GM23338 (cell line): ENCODE results near the gene TLX1. TPM values are rescaled to one million over a fixed set of nuclear protein-coding genes. Genes with fewer than 3 reads are reported as not detected.

Experiments used
- ATAC-seq: fragments of 200-7000 bp; cut with Tn5 transposase; 3 replicates; pipeline ENCODE4 v1.9.1; 2020
- DNase-seq: peaks from one replicate; pipeline ENCODE4 v3.0.0-alpha.2; 2015; ENCODE audit warnings: low spot score
- H2AFZ ChIP-seq: fragments of 200-600 bp; sonication (generic); 2 replicates; pipeline ENCODE4 v1.8.0; 2016; ENCODE audit warnings: antibody characterized with exemption, mild to moderate bottlenecking, moderate library complexity
- H3F3A ChIP-seq: fragments of 200-600 bp; sonication (generic); replicated peaks from 2 replicates; pipeline ENCODE4 v1.8.0; 2017; ENCODE audit warnings: antibody characterized with exemption, mixed run types, low read depth
- H3K27ac ChIP-seq: fragments of 200-600 bp; sonication (generic); 2 replicates; pipeline ENCODE4 v1.6.1; 2016; ENCODE audit warnings: low read depth
- H3K27me3 ChIP-seq: fragments of 200-600 bp; sonication (generic); 2 replicates; pipeline ENCODE4 v1.8.0; 2016; ENCODE audit warnings: mild to moderate bottlenecking, mixed run types, moderate library complexity; ENCODE audit not compliant: insufficient read depth
- H3K36me3 ChIP-seq: fragments of 200-600 bp; sonication (generic); 2 replicates; pipeline ENCODE4 v1.8.0; 2016; ENCODE audit warnings: mild to moderate bottlenecking; ENCODE audit not compliant: insufficient read depth
- H3K4me1 ChIP-seq: fragments of 200-600 bp; sonication (generic); 2 replicates; pipeline ENCODE4 v1.8.0; 2016; ENCODE audit warnings: mild to moderate bottlenecking, moderate library complexity; ENCODE audit not compliant: insufficient read depth
- H3K4me2 ChIP-seq: fragments of 200-600 bp; sonication (generic); 2 replicates; pipeline ENCODE4 v1.7.1; 2017; ENCODE audit warnings: mixed run types
- H3K4me3 ChIP-seq: fragments of 200-600 bp; sonication (generic); 2 replicates; pipeline ENCODE4 v1.6.1; 2016; ENCODE audit warnings: mixed run types
- H3K79me2 ChIP-seq: fragments of 200-600 bp; sonication (generic); replicated peaks from 2 replicates; pipeline ENCODE4 v1.8.0; 2017; ENCODE audit warnings: mild to moderate bottlenecking; ENCODE audit not compliant: insufficient read depth
- H3K9me2 ChIP-seq: fragments of 200-600 bp; sonication (generic); 2 replicates; pipeline ENCODE4 v1.8.0; 2017; ENCODE audit not compliant: insufficient read depth
- H4K20me1 ChIP-seq: fragments of 200-600 bp; sonication (generic); replicated peaks from 2 replicates; pipeline ENCODE4 v1.8.0; 2017; ENCODE audit warnings: mild to moderate bottlenecking; ENCODE audit not compliant: insufficient read depth
- H3K27ac Mint-ChIP-seq: 2 replicates; pipeline ENCODE4 v1.8.0; 2020; ENCODE audit warnings: inconsistent platforms, mild to moderate bottlenecking, moderate library complexity, mixed read lengths
- H3K27me3 Mint-ChIP-seq: 3 replicates; pipeline ENCODE4 v1.8.0; 2022; ENCODE audit warnings: low read depth, mild to moderate bottlenecking, moderate library complexity, mixed read lengths, inconsistent platforms; ENCODE audit not compliant: insufficient read depth, poor library complexity
- H3K36me3 Mint-ChIP-seq: 3 replicates; pipeline ENCODE4 v1.8.0; 2021; ENCODE audit warnings: low read depth, mild to moderate bottlenecking, inconsistent platforms, moderate library complexity, mixed read lengths
- H3K4me1 Mint-ChIP-seq: 3 replicates; pipeline ENCODE4 v1.8.0; 2020; ENCODE audit warnings: mild to moderate bottlenecking, inconsistent platforms, mixed read lengths
- H3K4me3 Mint-ChIP-seq: 3 replicates; pipeline ENCODE4 v1.8.0; 2021; ENCODE audit warnings: moderate library complexity, mild to moderate bottlenecking, inconsistent platforms, mixed read lengths
- H3K9me3 Mint-ChIP-seq: 3 replicates; pipeline ENCODE4 v1.8.0; 2020; ENCODE audit warnings: moderate library complexity, mild to moderate bottlenecking, inconsistent platforms, mixed read lengths
- CREB1 ChIP-seq: fragments of 250-450 bp; sonication (Bioruptor Pico); IDR thresholded peaks from 2 replicates; pipeline ENCODE4 v1.5.0; 2020; ENCODE audit warnings: low read depth, mild to moderate bottlenecking, moderate library complexity
- CTCF ChIP-seq, 2 experiments: fragments of 200-600 bp in 1 of 2; sonication (generic) in 1 of 2; conservative IDR thresholded peaks; 2 replicates each; pipeline versions ENCODE4 v1.5.1 to v1.6.1; 2016 to 2017; ENCODE audit warnings: antibody characterized with exemption in 2 of 2, low read depth in 2 of 2, mild to moderate bottlenecking in 2 of 2, moderate library complexity in 1 of 2
- ETS1 ChIP-seq: IDR thresholded peaks from 2 replicates; pipeline ENCODE4 v1.6.1; 2016; ENCODE audit warnings: antibody characterized with exemption
- EZH2 ChIP-seq: fragments of 200-600 bp; sonication (generic); IDR thresholded peaks from one replicate; pipeline ENCODE4 v1.8.0; 2017; ENCODE audit warnings: antibody characterized with exemption, mild to moderate bottlenecking, low read depth; ENCODE audit not compliant: unreplicated experiment
- EZH2phosphoT487 ChIP-seq: fragments of 200-600 bp; sonication (generic); IDR thresholded peaks from one replicate; pipeline ENCODE4 v1.8.1; 2018; ENCODE audit warnings: antibody characterized with exemption; ENCODE audit not compliant: unreplicated experiment
- JUNB ChIP-seq: IDR thresholded peaks from one replicate; pipeline ENCODE4 v1.6.1; 2016; ENCODE audit warnings: antibody characterized with exemption; ENCODE audit not compliant: unreplicated experiment
- NANOG ChIP-seq: IDR thresholded peaks from 2 replicates; pipeline ENCODE4 v1.6.1; 2016; ENCODE audit warnings: antibody characterized with exemption, borderline replicate concordance
- POLR2AphosphoS5 ChIP-seq: IDR thresholded peaks from 2 replicates; pipeline ENCODE4 v1.6.1; 2016; ENCODE audit warnings: antibody characterized with exemption, low read depth
- REST ChIP-seq: IDR thresholded peaks from one replicate; pipeline ENCODE4 v1.6.1; 2018; ENCODE audit warnings: antibody characterized with exemption; ENCODE audit not compliant: unreplicated experiment
- STAT1 ChIP-seq: IDR thresholded peaks from one replicate; pipeline ENCODE4 v1.6.1; 2016; ENCODE audit warnings: antibody characterized with exemption; ENCODE audit not compliant: unreplicated experiment
- ZNF114 ChIP-seq: fragments of 250-450 bp; sonication (Bioruptor Pico); IDR thresholded peaks from 2 replicates; pipeline ENCODE4 v1.5.0; 2020; ENCODE audit warnings: mild to moderate bottlenecking, moderate library complexity
- ZNF331 ChIP-seq: fragments of 250-450 bp; sonication (Bioruptor Pico); IDR thresholded peaks from 2 replicates; pipeline ENCODE4 v1.5.0; 2020; ENCODE audit warnings: low read depth, mild to moderate bottlenecking, moderate library complexity
- ZNF462 ChIP-seq: fragments of 250-450 bp; sonication (Bioruptor Pico); IDR thresholded peaks from 2 replicates; pipeline ENCODE4 v1.5.0; 2020; ENCODE audit warnings: mild to moderate bottlenecking, moderate library complexity
- polyA plus RNA-seq: library from polyadenylated mRNA; unstranded; fragments of >200 nt; fragmentation: Nextera tagmentation; extraction: Ambion mirVana; gene quantifications from 2 replicates; pipeline ENCODE4 v1.2.1, GENCODE V29; 2016
- total RNA-seq: library from RNA; depleted of rRNA; stranded (reverse); fragments of >200 nt; shearing (Covaris generic); gene quantifications from 2 replicates; pipeline ENCODE4 v1.2.3, GENCODE V29; 2014

Gene TLX1
- total and polyA plus RNA-seq, 2 experiments from 2014 or later, result not detected

- no peak overlapping the region for H3K27ac Mint-ChIP-seq
- TF ChIP-seq EZH2phosphoT487 (no peak), ZNF462 (CRISPR knock-in tag) (no peak), EZH2 (no peak), NANOG (no peak), JUNB (no peak), CREB1 (CRISPR knock-in tag) (no peak), ZNF114 (CRISPR knock-in tag) (no peak), CTCF (conservative IDR thresholded peaks at IDR 0.05; ENCODE audit: low read depth in 2 of 2) (no peak), POLR2AphosphoS5 (no peak), STAT1 (no peak), ZNF331 (no peak), REST (no peak), ETS1 (no peak)
- H3K27me3 Mint-ChIP-seq, result peaks cover 38% of the 10 kb centered on the region
- H3K4me1 Mint-ChIP-seq, result 0 out of 3 replicates have a peak, but pooled peaks cover 7% of the 10 kb centered on the region
- no peak overlapping the region for H3K4me3 Mint-ChIP-seq
- H4K20me1 ChIP-seq, result no peaks in the 10 kb centered on the region
- no peaks in the 10 kb centered on the region for H3K9me2 ChIP-seq
- no peaks in the 10 kb centered on the region for H3K9me3 Mint-ChIP-seq
- no peak overlapping the region for H3K27ac ChIP-seq
- H3K79me2 ChIP-seq, result no peaks in the 10 kb centered on the region
- peaks cover 16% of the 10 kb centered on the region; the same call in 1 of the 2 replicates for H3K27me3 ChIP-seq
- no peak overlapping the region for H2AFZ ChIP-seq
- no peaks in the 10 kb centered on the region for H3K36me3 Mint-ChIP-seq
- ATAC-seq (no peak), DNase-seq (no peak)
- H3K4me2 ChIP-seq, result no peak overlapping the region
- no peaks in the 10 kb centered on the region for H3K4me1 ChIP-seq
- H3K36me3 ChIP-seq, result no peaks in the 10 kb centered on the region
- H3F3A ChIP-seq, result no peaks in the 10 kb centered on the region
- H3K4me3 ChIP-seq, result no peak overlapping the region
Measured at GRCh38 chr10:101101372-101101881, 29.7 kb upstream of the TLX1 start.
